Heart left ventricle (tissue), 16 donors: Measurements from ENCODE around the gene BPTF. TPM values are rescaled to one million over a fixed set of nuclear protein-coding genes. Genes with fewer than 3 reads are reported as not detected.
"Not testable (repeated sequence)": the region's sequence is repeated elsewhere in the genome, so short reads cannot be mapped to it uniquely, and the experiment has no call there.

ENCODE experiments used
- ATAC-seq, 4 donors: fragments of 200-7000 bp; cut with Tn5 transposase; one replicate each; pipeline ENCODE4 v1.9.1; 2020 to 2022; ENCODE audit warnings: moderate library complexity in 4 of 4, mild to moderate bottlenecking in 3 of 4, moderate number of reproducible peaks in 1 of 4
- DNase-seq, 5 donors: peaks; one replicate each; pipeline ENCODE4 v3.0.0-alpha.2; 2020
- H3K27ac ChIP-seq, 12 donors: fragments of 200-600 bp; sonication (generic) in 4 of 12; one replicate each; pipeline versions ENCODE4 v1.5.0 to v1.8.0; 2016 to 2022; ENCODE audit warnings: mild to moderate bottlenecking in 2 of 12
- H3K27me3 ChIP-seq, 9 donors: fragments of 200-600 bp; sonication (generic) in 2 of 9; one replicate each; pipeline versions ENCODE4 v1.5.1 to v1.8.0; 2016 to 2022; ENCODE audit warnings: mild to moderate bottlenecking in 3 of 9
- H3K36me3 ChIP-seq, 9 donors: fragments of 200-600 bp; sonication (generic) in 2 of 9; one replicate each; pipeline versions ENCODE4 v1.5.0 to v1.8.0; 2018 to 2022; ENCODE audit warnings: mild to moderate bottlenecking in 2 of 9
- H3K4me1 ChIP-seq, 12 donors: fragments of 200-600 bp; sonication (generic) in 4 of 12; one replicate each; pipeline versions ENCODE4 v1.5.0 to v1.8.0; 2016 to 2022; ENCODE audit warnings: mild to moderate bottlenecking in 3 of 12
- H3K4me3 ChIP-seq, 12 donors: fragments of 200-600 bp; sonication (generic) in 4 of 12; one replicate each; pipeline versions ENCODE4 v1.5.0 to v1.8.0; 2017 to 2022; ENCODE audit warnings: mild to moderate bottlenecking in 9 of 12, moderate library complexity in 4 of 12
- H3K9me3 ChIP-seq, 12 donors: fragments of 200-600 bp; sonication (generic) in 4 of 12; one replicate each; pipeline versions ENCODE4 v1.5.0 to v1.8.0; 2016 to 2022; ENCODE audit warnings: mild to moderate bottlenecking in 1 of 12
- POLR2A ChIP-seq, 2 donors: fragments of 450-650 bp; IDR thresholded peaks; one replicate each; pipeline ENCODE4 v1.6.1; 2017; ENCODE audit warnings: antibody characterized with exemption in 2 of 2, mild to moderate bottlenecking in 2 of 2, moderate library complexity in 2 of 2
- WGBS, 4 donors: extraction: QIAGEN DNeasy Blood & Tissue Kit in 2 of 4; methylation state at CpG; one replicate each; pipeline versions ENCODE4 v1.1.5 to v1.1.7; 2013 to 2018; 5-methylcytosine and 5-hydroxymethylcytosine counted together
- intact Hi-C, 10 donors: fragments of 100-400 bp; cut with DNase I; formaldehyde crosslinking; loops; one replicate each; pipeline versions ENCODE4 v1.11.1 to v1.14.2; 2022
- polyA plus RNA-seq, 2 donors: library from polyadenylated mRNA; stranded (reverse); fragments of 200-250 nt; gene quantifications; one replicate each; pipeline ENCODE4 v1.2.3, GENCODE V29; 2013
- total RNA-seq, 9 donors: library from RNA; depleted of rRNA in 2 of 9; stranded (reverse); fragments of >200 nt in 2 of 9; fragmentation: NEBNext Ultra II Directional in 3 of 9; extraction: Animal tissue kit (Norgen Biotek cat#: 25700) in 3 of 9; gene quantifications; one replicate each; pipeline versions ENCODE4 v1.1.0 to v1.2.4, GENCODE V29; 2016 to 2023
- TF ChIP-seq, protein P1 (sequence below), 12 donors: fragments of 200-600 bp; sonication (generic) in 4 of 12; IDR thresholded peaks; one replicate each; pipeline versions ENCODE4 v1.5.0 to v1.8.0; 2018 to 2022; ENCODE audit warnings: antibody characterized with exemption in 12 of 12, mild to moderate bottlenecking in 5 of 12
- donor health status: ischemic (EF 13 %, LVEDD 7.1; RV severe dilation, severe dysfunction).
- donor health status: healthy with polysubstance abuse.
- donor health status: DM: no; HTN: yes; CAD: no.
- donor health status: DM: no; HTN: no; CAD: no.
- donor health status: ischemic (EF 25% LVEDD 6.9; RV normal size, moderate dysfunction).
- donor health status: ischemic (EF 25% LVEDD 5.7; RV mildly dilated, moderate dysfunction).
- donor health status: healthy.
- donor health status: DM: yes; HTN: yes; CAD: no.
- donor health status: ischemic (EF 35%, LVEDD 5.7; RV mildly dilated, moderate dysfunction).
- donor health status: nonischemic (EF 11% LVEDD 7.7; RV severe dilation, severe dysfunction).
- donor health status: DM: yes; HTN: yes; CAD: no.
- donor health status: PGD.
- donor health status: ischemic (EF 29% LVEDD 5.4; RV normal size, mild dysfunction).
- donor health status: nonischemic (EF 23%, LVEDD 6.1; RV moderate dilation, normal function).

BPTF gene
- total and polyA plus RNA-seq, 11 donors, result 16.7 to 96.9 (median 65.5) TPM

- Histone ChIP-seq H3K9me3 (no peaks in the 10 kb centered on the region), H3K4me1 (peaks cover 0 to 7% (median 5%) of the 10 kb centered on the region in 12 donors), H3K27me3 (no peaks in the 10 kb centered on the region), H3K4me3 (peak overlapping the region in 8 of 12 donors; percentile 59 to 77 (median 66)), H3K27ac (peak overlapping the region in 5 of 12 donors; percentile 14 to 92 (median 91)), H3K36me3 (no peaks in the 10 kb centered on the region)
- intact Hi-C loops, result loop anchor here in 2 of 10 donors (1.0 to 2.0 kb wide), 2 partner anchors 26 to 27 kb away; no protein-coding TSS in a partner anchor
- WGBS, 4 donors, result 76 to 81% (median 79%) methylated on average over 9 of the region's 9 CpGs
- TF ChIP-seq, protein P1, sequence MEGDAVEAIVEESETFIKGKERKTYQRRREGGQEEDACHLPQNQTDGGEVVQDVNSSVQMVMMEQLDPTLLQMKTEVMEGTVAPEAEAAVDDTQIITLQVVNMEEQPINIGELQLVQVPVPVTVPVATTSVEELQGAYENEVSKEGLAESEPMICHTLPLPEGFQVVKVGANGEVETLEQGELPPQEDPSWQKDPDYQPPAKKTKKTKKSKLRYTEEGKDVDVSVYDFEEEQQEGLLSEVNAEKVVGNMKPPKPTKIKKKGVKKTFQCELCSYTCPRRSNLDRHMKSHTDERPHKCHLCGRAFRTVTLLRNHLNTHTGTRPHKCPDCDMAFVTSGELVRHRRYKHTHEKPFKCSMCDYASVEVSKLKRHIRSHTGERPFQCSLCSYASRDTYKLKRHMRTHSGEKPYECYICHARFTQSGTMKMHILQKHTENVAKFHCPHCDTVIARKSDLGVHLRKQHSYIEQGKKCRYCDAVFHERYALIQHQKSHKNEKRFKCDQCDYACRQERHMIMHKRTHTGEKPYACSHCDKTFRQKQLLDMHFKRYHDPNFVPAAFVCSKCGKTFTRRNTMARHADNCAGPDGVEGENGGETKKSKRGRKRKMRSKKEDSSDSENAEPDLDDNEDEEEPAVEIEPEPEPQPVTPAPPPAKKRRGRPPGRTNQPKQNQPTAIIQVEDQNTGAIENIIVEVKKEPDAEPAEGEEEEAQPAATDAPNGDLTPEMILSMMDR (IDR thresholded peaks at IDR 0.05), result no peak
- ATAC-seq (peak in 1 of 4 donors; percentile 2), DNase-seq (no peak)
Measured at GRCh38 chr17:68019336-68019674, 194.0 kb downstream of the BPTF start.

- Histone ChIP-seq H3K4me3 (peak overlapping the region; percentile 43 to 77 (median 65)), H3K27me3 (no peaks in the 10 kb centered on the region), H3K4me1 (peaks cover 0 to 7% (median 5%) of the 10 kb centered on the region in 12 donors), H3K27ac (peak overlapping the region; percentile 68 to 92 (median 90)), H3K9me3 (no peaks in the 10 kb centered on the region), H3K36me3 (no peaks in the 10 kb centered on the region)
- intact Hi-C loops, result loop anchor here in 3 of 10 donors (1.0 to 2.0 kb wide), 2 partner anchors 27 kb away; no protein-coding TSS in a partner anchor
- TF ChIP-seq, protein P1 (IDR thresholded peaks at IDR 0.05), result peak; percentile 31 to 55 (median 44)
- peak in 1 of 2 donors; percentile 69 for TF ChIP-seq POLR2A (IDR thresholded peaks at IDR 0.05)
- DNase-seq (peak; percentile 95 to 98 (median 96)), ATAC-seq (peak; percentile 96 to 99 (median 98))
- 1 to 2% (median 1%) methylated on average over 33 to 51 of the region's 51 CpGs for WGBS, 4 donors
Measured at GRCh38 chr17:68019675-68020408, 194.5 kb downstream of the BPTF start.

DNA sequence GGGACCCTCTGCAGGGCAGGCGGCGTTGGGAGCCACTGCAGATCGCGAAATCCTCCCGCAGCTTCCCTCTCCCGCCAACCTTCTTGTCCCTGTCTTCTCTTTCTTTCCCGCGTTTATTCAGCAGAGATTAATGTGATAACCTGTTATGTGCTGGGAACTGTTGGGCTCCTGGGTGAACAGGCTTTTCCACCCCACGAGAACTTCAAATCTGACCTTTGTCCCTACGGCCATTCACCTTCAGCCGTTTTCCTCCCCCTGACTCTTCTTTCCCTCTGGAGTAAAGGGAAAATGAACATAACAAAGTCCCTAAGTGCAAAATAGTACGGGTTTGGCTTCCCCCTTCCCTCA lies 195.1 kb downstream of the BPTF start:
- intact Hi-C loops, result loop anchor here in 1 of 10 donors (2.0 kb wide), 1 partner anchor 28 kb away; no protein-coding TSS in a partner anchor
- peak in 1 of 4 donors; percentile 15 for ATAC-seq
- TF ChIP-seq, protein P1 (IDR thresholded peaks at IDR 0.05), result no peak
- TF ChIP-seq POLR2A (IDR thresholded peaks at IDR 0.05), result no peak

DNA sequence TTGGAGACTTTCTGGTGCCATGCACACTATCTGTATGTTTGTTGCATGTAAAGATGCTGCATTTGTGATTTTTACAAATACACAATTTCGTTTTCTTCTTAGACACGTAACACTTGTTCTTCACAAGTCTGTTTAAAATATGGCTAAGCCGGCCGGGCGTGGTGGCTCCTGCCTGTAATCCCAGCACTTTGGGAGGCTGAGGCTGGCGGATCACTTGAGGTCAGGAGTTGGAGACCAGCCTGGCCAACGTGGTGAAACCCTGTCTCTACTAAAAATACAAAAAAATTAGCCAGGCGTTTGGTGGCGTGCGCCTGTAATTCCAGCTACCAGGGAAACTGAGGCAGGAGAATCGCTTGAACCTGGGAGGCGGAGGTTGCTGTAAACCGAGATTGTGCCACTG lies 195.5 kb downstream of the BPTF start:
- not testable (repeated sequence) for H3K36me3 ChIP-seq, H3K4me1 ChIP-seq, H3K9me3 ChIP-seq, H3K27me3 ChIP-seq, ATAC-seq, DNase-seq
- Histone ChIP-seq H3K27ac (peak overlapping the region in 11 of 12 donors; percentile 78 to 92 (median 90)), H3K4me3 (peak overlapping the region in 10 of 12 donors; percentile 45 to 77 (median 65))
- intact Hi-C loops, result loop anchor here in 1 of 10 donors (2.0 kb wide), 1 partner anchor 28 kb away; no protein-coding TSS in a partner anchor
- WGBS, 4 donors, result 83 to 91% (median 87%) methylated on average over 13 of the region's 13 CpGs

More for the DNA sequence above, 195.1 kb downstream of the BPTF start:
- 1 to 7% (median 2%) methylated on average over 12 of the region's 12 CpGs for WGBS, 4 donors
- no peaks in the 10 kb centered on the region for H3K27me3 ChIP-seq
- H3K9me3 ChIP-seq, result no peaks in the 10 kb centered on the region
- DNase-seq, result no peak
- H3K4me3 ChIP-seq, result peak overlapping the region; percentile 43 to 77 (median 65)
- peak overlapping the region; percentile 68 to 92 (median 90) for H3K27ac ChIP-seq
- no peaks in the 10 kb centered on the region for H3K36me3 ChIP-seq
- H3K4me1 ChIP-seq, result peaks cover 0 to 7% (median 5%) of the 10 kb centered on the region in 12 donors
